Brain microvascular endothelial cell (primary cell): ENCODE measurements around the gene VASH2.

Source experiments
- DNase-seq: peaks from one replicate; pipeline ENCODE4 v3.0.0-alpha.2; 2020
- H3K27ac ChIP-seq: fragments of 250-450 bp; sonication (Bioruptor Pico); 2 replicates; pipeline ENCODE4 v1.5.1; 2020; ENCODE audit warnings: mild to moderate bottlenecking, moderate library complexity
- H3K27me3 ChIP-seq: fragments of 250-450 bp; sonication (Bioruptor Pico); replicated peaks from 2 replicates; pipeline ENCODE4 v1.5.1; 2020; ENCODE audit warnings: mild to moderate bottlenecking
- H3K36me3 ChIP-seq: fragments of 250-450 bp; sonication (Bioruptor Pico); replicated peaks from 2 replicates; pipeline ENCODE4 v1.5.1; 2020; ENCODE audit warnings: mild to moderate bottlenecking
- H3K4me3 ChIP-seq: 2 replicates; pipeline ENCODE4 v1.5.1; 2011; ENCODE audit warnings: low read depth, mild to moderate bottlenecking, control low read depth, low read length, moderate library complexity
- in situ Hi-C: cut with HindIII; loops from 2 replicates; pipeline ENCODE4 v1.10.0; 2017; ENCODE audit warnings: low sequenced_read_pairs, low pct_ligation_motif_present
- TF ChIP-seq, protein P1 (sequence below): IDR thresholded peaks from 2 replicates; pipeline ENCODE4 v1.5.1; 2011; ENCODE audit warnings: low read depth, mild to moderate bottlenecking, moderate library complexity, low read length, control low read depth, inconsistent platforms; ENCODE audit errors: missing control alignments

The VASH2 gene

DNA sequence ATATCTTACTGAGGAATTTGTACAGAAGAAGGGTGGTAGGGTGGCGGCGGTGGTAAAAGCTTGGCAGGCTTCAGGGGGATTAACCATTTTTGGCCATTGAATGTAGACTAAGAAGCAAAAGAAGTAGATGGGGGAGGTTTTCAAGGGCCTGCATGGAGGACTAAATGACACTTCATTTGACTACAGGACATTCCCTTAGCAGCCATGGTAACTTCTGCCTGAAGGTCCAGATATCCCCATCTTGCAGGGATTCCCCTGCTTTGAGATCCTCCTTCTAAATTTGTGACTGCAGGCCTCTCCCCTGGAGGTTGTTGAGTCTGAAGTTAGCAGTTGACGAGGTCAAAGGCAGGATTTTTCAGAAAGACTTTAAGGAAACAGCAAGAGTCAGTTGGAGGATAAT, 4.8 kb downstream of the VASH2 start:
- in situ Hi-C loops, result no loop called here
- H3K27ac ChIP-seq, result no peak overlapping the region
- TF ChIP-seq, protein P1, sequence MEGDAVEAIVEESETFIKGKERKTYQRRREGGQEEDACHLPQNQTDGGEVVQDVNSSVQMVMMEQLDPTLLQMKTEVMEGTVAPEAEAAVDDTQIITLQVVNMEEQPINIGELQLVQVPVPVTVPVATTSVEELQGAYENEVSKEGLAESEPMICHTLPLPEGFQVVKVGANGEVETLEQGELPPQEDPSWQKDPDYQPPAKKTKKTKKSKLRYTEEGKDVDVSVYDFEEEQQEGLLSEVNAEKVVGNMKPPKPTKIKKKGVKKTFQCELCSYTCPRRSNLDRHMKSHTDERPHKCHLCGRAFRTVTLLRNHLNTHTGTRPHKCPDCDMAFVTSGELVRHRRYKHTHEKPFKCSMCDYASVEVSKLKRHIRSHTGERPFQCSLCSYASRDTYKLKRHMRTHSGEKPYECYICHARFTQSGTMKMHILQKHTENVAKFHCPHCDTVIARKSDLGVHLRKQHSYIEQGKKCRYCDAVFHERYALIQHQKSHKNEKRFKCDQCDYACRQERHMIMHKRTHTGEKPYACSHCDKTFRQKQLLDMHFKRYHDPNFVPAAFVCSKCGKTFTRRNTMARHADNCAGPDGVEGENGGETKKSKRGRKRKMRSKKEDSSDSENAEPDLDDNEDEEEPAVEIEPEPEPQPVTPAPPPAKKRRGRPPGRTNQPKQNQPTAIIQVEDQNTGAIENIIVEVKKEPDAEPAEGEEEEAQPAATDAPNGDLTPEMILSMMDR, result no peak
- no peaks in the 10 kb centered on the region for H3K36me3 ChIP-seq
- no peak overlapping the region for H3K4me3 ChIP-seq
- no peak for DNase-seq
- H3K27me3 ChIP-seq, result no peaks in the 10 kb centered on the region

DNA sequence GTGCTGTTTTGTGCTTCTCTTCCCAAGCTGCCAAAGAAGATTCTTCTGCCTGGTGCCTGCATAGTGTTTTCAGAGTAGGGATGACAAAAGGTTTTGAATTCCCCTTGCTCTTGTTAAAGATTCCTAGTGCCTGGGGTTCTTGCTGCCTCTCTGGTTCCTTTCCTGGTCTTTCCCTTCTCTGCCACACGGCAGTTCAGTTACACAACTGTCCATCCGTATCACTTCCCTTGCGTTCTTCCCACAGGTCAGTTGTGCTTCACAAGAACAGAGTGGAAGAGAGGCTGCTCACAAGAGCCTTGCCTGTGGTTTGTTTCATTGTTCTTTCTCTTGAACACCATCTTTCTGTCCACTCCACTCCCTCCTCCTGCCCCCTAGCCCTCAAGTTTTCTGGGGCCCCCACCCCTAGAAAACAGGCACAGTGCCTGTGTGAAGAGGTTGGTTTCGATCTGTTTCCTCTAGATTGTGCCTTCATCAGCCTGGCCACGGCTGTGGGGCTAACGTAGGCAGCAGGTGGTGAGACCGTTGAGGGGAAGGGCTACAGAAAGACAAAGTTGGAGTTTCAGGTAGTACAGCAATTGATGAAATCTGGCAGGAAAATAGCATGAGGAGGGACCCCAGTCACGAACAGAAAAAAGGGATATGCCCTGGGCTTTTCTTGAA, 5.8 kb downstream of the VASH2 start:
- Histone ChIP-seq H3K36me3 (no peaks in the 10 kb centered on the region), H3K4me3 (no peak overlapping the region), H3K27me3 (no peaks in the 10 kb centered on the region), H3K27ac (no peak overlapping the region)
- DNase-seq, result no peak
- in situ Hi-C loops, result no loop called here
- TF ChIP-seq, protein P1, result no peak

DNA sequence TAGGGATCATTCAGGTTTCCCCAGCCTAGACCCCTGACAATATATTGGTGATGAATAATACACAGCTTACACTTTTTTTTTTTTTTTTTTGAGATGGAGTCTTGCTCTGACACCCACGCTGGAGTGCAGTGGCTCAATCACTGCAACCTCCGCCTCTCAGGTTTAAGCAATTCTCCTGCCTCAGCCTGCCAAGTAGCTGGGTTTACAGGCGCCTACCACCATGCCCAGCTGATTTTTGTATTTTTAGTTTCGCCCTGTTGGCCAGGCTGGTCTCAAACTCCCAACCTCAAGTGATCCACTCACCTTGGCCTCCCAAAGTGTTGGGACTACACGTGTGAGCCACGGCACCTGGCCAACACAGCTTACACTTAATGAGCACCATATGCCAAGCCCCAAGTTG, 7.2 kb downstream of the VASH2 start:
- no peak overlapping the region for H3K27ac ChIP-seq
- no peaks in the 10 kb centered on the region for H3K27me3 ChIP-seq
- TF ChIP-seq, protein P1, result no peak
- in situ Hi-C loops, result no loop called here
- H3K36me3 ChIP-seq, result no peaks in the 10 kb centered on the region
- H3K4me3 ChIP-seq, result no peak overlapping the region
- no peak for DNase-seq

DNA sequence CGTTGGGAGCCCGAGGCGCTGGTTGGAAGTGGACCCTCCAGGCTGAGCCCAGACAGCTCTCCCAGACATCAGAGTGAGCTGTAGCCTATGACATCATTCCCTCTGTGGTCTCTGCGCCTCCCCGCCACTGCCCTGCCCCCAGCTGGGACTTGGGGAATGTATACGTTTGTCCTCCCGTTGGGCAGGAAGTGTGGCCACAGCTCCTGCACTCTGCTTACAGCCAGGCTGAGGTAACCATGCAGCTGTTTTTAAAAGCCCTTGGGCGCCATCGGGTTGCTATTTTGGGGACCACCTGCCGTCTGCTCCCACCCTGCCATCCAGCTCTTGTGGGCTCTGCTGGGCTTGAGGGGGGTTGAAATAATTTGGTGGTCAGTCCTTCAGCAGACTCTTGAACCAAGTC, 7.8 kb downstream of the VASH2 start:
- H3K4me3 ChIP-seq, result no peak overlapping the region
- H3K36me3 ChIP-seq, result no peaks in the 10 kb centered on the region
- peak overlapping the region; percentile 17 for H3K27ac ChIP-seq
- DNase-seq, result peak; percentile 88
- in situ Hi-C loops, result no loop called here
- no peaks in the 10 kb centered on the region for H3K27me3 ChIP-seq
- TF ChIP-seq, protein P1, result no peak

DNA sequence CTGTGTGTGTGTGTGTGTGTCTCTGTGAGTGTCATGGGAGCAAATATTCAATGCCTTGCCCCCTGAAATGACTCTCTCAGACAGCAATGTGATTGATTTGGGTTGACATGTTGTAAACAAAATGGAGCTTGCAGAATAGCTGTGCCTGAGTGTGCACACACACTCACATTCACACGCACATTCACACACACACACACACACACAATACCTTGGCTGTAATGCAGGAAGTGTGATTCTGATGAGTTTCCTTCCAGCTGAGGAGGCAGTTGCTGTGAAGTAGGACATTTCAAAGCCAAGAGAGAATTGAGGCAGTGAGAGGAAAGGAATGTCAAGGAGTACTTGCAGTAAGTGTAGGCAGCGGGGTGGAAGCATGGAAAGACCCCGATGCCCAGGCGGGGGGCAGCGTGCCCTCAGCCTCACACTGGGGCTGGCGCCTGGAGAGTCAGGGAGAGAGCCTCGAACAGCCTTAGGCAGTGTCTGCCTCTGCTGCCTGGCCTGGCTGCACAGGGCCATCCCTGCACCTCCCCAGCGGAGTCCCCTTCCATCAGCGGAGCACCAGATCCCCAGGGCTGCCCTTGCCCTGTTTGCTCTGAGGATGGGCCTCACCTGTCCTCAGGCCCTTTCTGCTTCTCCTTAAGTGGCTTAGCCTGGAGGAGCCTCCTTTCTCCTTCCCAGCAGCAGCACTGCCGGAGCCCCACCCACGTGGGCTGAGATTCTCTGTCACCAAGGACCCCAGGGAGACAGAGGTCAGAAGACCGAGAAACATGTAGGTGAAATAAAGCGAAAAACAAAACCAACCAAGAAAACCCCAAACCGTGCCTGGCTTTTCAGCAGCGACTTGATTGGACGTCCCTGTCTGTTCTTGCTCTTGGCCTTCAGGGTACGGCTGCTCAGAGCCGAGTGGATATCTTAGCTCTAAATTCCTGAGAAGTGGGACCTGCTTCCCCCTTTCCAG, 9.2 kb downstream of the VASH2 start:
- no peak for DNase-seq
- TF ChIP-seq, protein P1, result no peak
- Histone ChIP-seq H3K27ac (no peak overlapping the region), H3K27me3 (no peaks in the 10 kb centered on the region), H3K4me3 (no peak overlapping the region), H3K36me3 (no peaks in the 10 kb centered on the region)
- in situ Hi-C loops, result no loop called here
